ENCODE data around the gene EVA1C. TPM values are rescaled to one million over a fixed set of nuclear protein-coding genes. Genes with fewer than 3 reads are reported as not detected.

The EVA1C gene
- total RNA-seq, 1 experiment from 2014 or later: 0.98 TPM

DNA sequence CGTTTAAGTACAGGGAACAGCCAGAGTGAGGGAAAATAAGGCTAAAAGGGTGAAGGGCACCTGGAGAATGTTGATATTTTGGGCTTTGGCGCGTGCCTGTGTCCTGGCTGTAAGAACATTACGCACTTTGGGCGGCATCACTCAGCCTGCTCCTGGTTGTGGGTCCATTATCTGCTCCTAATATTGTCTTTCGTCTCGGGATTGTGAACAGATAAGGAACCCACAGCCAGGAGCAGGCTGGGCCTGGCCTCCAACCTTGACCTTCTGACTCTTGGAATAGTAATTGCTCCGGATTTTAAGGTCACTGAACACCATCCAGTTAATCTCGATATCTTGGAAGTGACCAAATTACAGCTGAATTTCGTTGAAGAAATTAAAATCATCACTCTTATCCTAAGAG, 111.0 kb downstream of the EVA1C start:
- Histone ChIP-seq H4K5ac (ENCODE audit: insufficient read length, low read depth, low read length) (no peak overlapping the region), H2BK20ac (ENCODE audit: low read depth, low read length, poor library complexity, severe bottlenecking) (no peak overlapping the region), H2BK5ac (ENCODE audit: insufficient read length, low read length) (no peak overlapping the region), H3K79me1 (ENCODE audit: insufficient read depth, low read depth, low read length, poor library complexity, severe bottlenecking) (no peaks in the 10 kb centered on the region), H4K91ac (ENCODE audit: insufficient read length, low read depth, low read length) (no peak overlapping the region), H2AK5ac (ENCODE audit: insufficient read length, low read length) (no peak overlapping the region), H3K4me1 (ENCODE audit: insufficient read depth, low read length) (no peaks in the 10 kb centered on the region), H3K27me3 (ENCODE audit: insufficient read depth, low read length) (no peaks in the 10 kb centered on the region), H3K4ac (ENCODE audit: low read depth, low read length) (no peak overlapping the region), H2BK12ac (ENCODE audit: insufficient read length, low read depth, low read length) (no peak overlapping the region), H3K18ac (ENCODE audit: insufficient read length, low read depth, low read length) (no peak overlapping the region), H3K56ac (ENCODE audit: insufficient read length, low read depth, low read length) (no peak overlapping the region), H4K20me1 (ENCODE audit: control insufficient read depth, insufficient read depth, insufficient read length) (no peaks in the 10 kb centered on the region), H3K27ac (ENCODE audit: insufficient read length, low read depth, low read length) (no peak overlapping the region), H2BK120ac (ENCODE audit: low read depth, low read length, poor library complexity, severe bottlenecking) (no peak overlapping the region), H3K9ac (ENCODE audit: extremely low read depth, insufficient read length, low read length) (no peak overlapping the region), H3K23me2 (ENCODE audit: insufficient read length, low read depth, low read length, poor library complexity, severe bottlenecking) (no peaks in the 10 kb centered on the region), H3K23ac (ENCODE audit: insufficient read length, low read depth, low read length) (no peak overlapping the region), H3T11ph (ENCODE audit: low read length) (no peak overlapping the region), H3K14ac (ENCODE audit: insufficient read depth, low read length) (no peak overlapping the region), H3K9me3 (ENCODE audit: control insufficient read depth, low read depth, low read length) (no peaks in the 10 kb centered on the region), H2AFZ (ENCODE audit: low read length) (no peak overlapping the region), H3K4me2 (ENCODE audit: insufficient read depth, insufficient read length, low read length) (no peak overlapping the region), H2BK15ac (ENCODE audit: low read depth, low read length) (no peak overlapping the region), H4K8ac (replicated peaks; ENCODE audit: insufficient read length, low read depth, low read length) (no peak overlapping the region), H3K79me2 (ENCODE audit: insufficient read depth, low read length) (no peaks in the 10 kb centered on the region)
- WGBS (ENCODE audit: extremely low coverage, insufficient read length, low lambda C conversion rate): no CpG with 5 or more reads among the region's 10 CpGs
- Mint-ChIP-seq H3K36me3 (ENCODE audit: insufficient read depth in 1 of 3, low read depth in 3 of 3) (peaks cover 0 to 7% (median 5%) of the 10 kb centered on the region in 3 experiments; a peak in 4 of 7 replicates), H3K9me3 (peaks cover 6 to 8% of the 10 kb centered on the region in 2 experiments; a peak in 4 of 5 replicates), H3K27ac (peak overlapping the region in 1 of 3 experiments; percentile 82; a peak in 2 of 7 replicates), H3K4me3 (no peak overlapping the region), H3K4me1 (peaks cover 26 to 38% of the 10 kb centered on the region in 2 experiments), H3K27me3 (ENCODE audit: low read depth) (no peaks in the 10 kb centered on the region)
- no peak for DNase-seq
- TF ChIP-seq, protein P1, sequence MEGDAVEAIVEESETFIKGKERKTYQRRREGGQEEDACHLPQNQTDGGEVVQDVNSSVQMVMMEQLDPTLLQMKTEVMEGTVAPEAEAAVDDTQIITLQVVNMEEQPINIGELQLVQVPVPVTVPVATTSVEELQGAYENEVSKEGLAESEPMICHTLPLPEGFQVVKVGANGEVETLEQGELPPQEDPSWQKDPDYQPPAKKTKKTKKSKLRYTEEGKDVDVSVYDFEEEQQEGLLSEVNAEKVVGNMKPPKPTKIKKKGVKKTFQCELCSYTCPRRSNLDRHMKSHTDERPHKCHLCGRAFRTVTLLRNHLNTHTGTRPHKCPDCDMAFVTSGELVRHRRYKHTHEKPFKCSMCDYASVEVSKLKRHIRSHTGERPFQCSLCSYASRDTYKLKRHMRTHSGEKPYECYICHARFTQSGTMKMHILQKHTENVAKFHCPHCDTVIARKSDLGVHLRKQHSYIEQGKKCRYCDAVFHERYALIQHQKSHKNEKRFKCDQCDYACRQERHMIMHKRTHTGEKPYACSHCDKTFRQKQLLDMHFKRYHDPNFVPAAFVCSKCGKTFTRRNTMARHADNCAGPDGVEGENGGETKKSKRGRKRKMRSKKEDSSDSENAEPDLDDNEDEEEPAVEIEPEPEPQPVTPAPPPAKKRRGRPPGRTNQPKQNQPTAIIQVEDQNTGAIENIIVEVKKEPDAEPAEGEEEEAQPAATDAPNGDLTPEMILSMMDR (conservative IDR thresholded peaks at IDR 0.05): no peak; the same call in 2 of the 3 replicates
